HG03060 (cell line): ENCODE data around the gene DZIP1.

Source experiments
- ATAC-seq: cut with Tn5 transposase; IDR thresholded peaks from one replicate; pipeline ENCODE4 v1.9.1; 2021; ENCODE audit warnings: low read depth, moderate number of reproducible peaks; ENCODE audit not compliant: unreplicated experiment

Gene DZIP1

DNA sequence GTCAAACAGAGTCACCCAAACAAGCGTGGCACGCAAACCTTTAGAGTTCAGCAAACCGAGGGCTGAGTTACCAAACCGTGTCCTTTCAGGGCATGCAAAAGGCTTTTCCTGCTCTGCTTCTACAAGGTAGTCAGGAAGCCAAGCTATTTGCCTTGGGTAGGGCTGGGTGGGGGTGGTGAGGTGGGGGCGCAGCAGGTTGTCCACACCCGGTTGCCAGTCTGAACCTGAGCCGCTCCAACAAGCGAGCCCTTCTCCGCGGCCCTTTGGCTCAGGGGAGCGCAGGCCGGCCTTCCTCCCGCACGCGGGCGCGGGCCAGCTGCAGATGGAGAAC is 92.3 kb downstream of the DZIP1 start:
- no peak for ATAC-seq

GRCh38 chr13:95547531-95548167 is 96.9 kb downstream of the DZIP1 start:
- ATAC-seq = no peak

DNA sequence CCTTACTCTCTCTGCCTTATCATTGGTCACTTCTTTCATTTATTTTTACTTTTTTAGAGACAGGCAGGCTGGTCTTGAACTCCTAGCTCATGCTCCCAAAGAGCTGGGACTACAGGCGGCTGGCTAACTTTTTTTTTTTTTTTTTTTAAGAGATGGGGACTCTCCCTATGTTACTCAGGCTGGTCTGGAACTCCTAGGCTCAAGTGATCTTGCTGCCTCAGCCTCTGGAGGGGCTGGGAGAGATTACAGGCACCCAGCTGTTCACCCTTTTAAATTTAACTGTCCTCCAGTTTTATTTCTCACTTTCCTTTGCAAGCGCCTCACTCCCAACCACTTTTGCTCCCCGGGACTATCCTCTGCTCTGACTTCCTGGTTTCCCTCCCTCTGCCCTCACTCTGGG is 97.6 kb downstream of the DZIP1 start:
- ATAC-seq = no peak

GRCh38 chr13:95544293-95544692 is 100.2 kb downstream of the DZIP1 start:
- no peak for ATAC-seq

DNA sequence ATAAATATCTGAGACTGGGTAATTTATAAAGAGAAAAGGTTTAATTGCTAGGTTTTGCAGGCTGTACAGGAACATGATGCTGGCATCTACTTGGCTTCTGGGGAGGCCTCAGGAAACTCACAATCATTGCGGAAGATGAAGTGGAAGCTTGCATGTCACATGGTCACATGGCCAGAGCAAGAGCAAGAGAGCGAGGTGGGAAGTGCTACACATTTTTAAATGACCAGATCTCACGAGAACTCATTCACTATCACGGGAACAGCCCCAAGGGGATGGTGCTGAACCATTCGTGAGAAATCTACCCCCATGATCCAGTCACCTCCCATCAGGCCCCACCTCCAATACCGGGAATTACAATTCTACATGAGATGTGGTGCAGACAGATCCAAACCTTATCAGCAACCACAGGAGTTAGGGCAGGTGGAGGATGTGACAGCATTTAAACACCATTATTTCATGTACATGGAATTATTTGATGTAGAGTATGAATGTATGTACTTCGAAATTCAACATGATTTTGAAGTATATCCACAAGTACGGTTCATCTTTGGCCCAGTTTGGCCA is 102.5 kb downstream of the DZIP1 start:
- ATAC-seq = no peak

GRCh38 chr13:95541308-95541707 is 103.2 kb downstream of the DZIP1 start:
- ATAC-seq = no peak

DNA sequence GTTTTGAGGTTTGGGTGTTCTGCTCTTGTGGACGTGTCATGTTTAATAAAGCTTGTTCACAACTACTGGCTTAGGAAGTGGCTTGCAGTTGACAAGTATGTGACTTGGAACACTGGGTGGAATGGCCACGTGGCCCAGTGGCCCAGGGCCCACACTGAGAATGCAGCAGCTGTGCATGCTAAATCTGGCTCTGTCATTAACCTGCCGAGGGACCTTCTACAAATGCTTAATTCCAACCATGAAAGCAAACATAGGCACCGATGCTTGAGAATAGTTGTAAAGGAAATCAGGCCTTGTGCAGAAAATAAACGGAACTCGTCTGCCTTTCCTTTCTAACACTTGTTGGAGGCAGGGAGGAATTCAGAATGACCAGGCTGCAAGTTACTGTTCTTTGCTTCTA is 103.6 kb downstream of the DZIP1 start:
- ATAC-seq = no peak

- no peak for ATAC-seq
These were observed 107.8 kb downstream of the DZIP1 start for GRCh38 chr13:95536632-95537241.

DNA sequence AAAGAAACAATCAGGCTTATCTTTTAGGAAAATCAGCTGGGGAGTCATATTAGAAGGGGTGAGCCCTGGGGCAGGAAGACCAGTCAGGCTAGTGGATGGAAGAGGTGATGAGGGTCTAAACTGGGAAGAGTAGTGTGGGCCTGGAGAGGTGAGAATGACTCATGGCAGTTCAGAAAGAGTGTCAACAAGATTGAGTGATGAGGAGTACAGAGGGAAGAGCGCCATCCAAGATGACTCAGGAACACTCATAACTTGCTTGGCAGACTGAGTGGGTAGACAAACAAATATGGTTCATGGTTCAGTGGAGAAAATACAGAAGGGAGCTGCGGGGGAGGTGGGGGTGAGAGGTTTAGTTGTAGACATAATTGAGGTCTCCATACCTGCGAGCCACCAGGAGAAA is 109.3 kb downstream of the DZIP1 start:
- no peak for ATAC-seq

- ATAC-seq = no peak
These were observed 110.9 kb downstream of the DZIP1 start for GRCh38 chr13:95533545-95534160.

DNA sequence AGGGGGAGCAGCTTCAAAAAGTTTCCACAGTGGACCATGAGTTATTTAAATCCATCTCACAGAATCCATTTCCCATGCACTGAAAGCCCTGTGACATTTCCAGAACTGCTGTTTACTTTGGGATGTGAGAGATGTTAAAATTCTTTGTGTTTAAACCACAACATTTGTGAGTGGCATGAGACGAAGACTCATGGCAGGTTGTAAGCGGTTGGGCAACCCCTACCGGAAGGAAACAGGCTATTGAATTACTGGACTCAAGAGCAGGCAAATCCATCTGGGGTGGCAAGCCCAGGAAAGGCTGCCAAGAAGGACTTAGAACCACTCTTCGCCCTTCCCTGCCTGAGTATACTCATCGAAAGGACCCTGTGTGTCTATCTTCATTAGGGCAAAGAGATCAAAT is 114.3 kb downstream of the DZIP1 start:
- ATAC-seq = no peak
